ENCODE data around the gene GSK3B. TPM values are rescaled to one million over a fixed set of nuclear protein-coding genes. Genes with fewer than 3 reads are reported as not detected.

GSK3B gene
- total RNA-seq, 4 donors from 2014 or later: 29.4 to 39.8 (median 32.5) TPM

DNA sequence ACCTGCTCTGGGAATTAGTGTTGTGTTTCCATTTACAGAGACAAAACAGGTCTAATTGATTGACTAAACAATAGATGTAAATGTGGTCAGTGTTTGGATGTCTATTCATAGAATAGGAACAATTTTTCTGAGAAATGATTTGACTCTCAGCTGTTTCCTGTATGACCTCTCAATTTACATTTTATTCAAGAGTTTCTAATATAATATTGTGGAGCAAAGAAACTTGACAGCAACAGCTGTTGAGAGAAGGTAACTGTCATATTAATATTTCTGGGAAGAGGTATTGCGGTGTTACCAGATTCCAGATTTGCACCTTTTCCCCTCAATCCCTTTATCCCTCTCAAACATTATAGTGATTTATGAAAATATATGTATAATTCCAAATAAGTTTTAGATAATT is 316.1 kb downstream of the GSK3B start:
- no peak for TF ChIP-seq CTCF (IDR thresholded peaks at IDR 0.05; ENCODE audit: low read depth)

DNA sequence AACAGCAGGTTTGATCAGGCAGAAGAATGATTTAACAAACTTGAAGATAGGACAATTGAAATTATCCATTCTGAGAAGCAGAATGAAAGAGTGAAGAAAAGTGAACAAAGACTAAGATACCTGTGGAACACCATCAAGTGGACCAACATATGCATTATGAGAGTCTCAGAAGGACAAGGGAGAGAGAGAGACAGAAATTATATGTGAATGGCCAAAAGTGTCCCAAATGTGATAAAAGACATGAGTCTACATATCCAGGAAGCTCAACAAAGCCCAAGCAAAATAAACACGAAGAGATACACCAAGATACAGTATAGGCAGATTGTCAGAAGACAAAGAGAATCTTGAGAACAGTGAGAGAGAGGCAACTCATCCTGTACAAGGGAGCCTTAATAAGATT is 317.9 kb downstream of the GSK3B start:
- no peak for TF ChIP-seq CTCF (IDR thresholded peaks at IDR 0.05; ENCODE audit: low read depth)

GRCh38 chr3:119774444-119774843 is 319.8 kb downstream of the GSK3B start:
- no peak for TF ChIP-seq CTCF (IDR thresholded peaks at IDR 0.05; ENCODE audit: low read depth)

Small RNAs within 50 kb of the gene (small RNA-seq; reads per million reads assigned to genes)
- gene RN7SL397P: not detected
- gene RN7SL762P: not detected

Other genes starting within 250 kb of the GSK3B start
- gene GPR156, start 190.8 kb upstream of the GSK3B start, total RNA-seq: 1 to 10 TPM in 1 of 4 donors, under 1 TPM in 2, not detected in 1; 0.44 to 1.4 (median 0.57) TPM

Measured in subcutaneous adipose tissue (tissue), 4 donors.